Activated CD4-positive, alpha-beta memory T cell treated with anti-CD3 and anti-CD28 coated beads, Interleukin-2, amount 10 ng/mL, durations not matched to agents 7 days and 5 days (primary cell): ENCODE results near the gene THYN1. TPM values are rescaled to one million over a fixed set of nuclear protein-coding genes. Genes with fewer than 3 reads are reported as not detected.
"Not testable (repeated sequence)": the region's sequence is repeated elsewhere in the genome, so short reads cannot be mapped to it uniquely, and the experiment has no call there.

Source experiments
- CTCF ChIA-PET: fragments of 350-600 bp; sonication (Branson Sonifier 250); formaldehyde crosslinking; loops from one replicate; lab custom pipeline; 2021; ENCODE audit warnings: antibody characterized with exemption, inconsistent platforms; lab: Charles Lee
- POLR2A ChIA-PET: fragments of 350-600 bp; sonication (Branson Sonifier 250); formaldehyde crosslinking; loops from one replicate; lab custom pipeline; 2021; ENCODE audit warnings: antibody characterized with exemption; lab: Charles Lee
- DNase-seq: peaks from one replicate; pipeline ENCODE4 v3.0.0-alpha.2; 2020
- H3K27ac Mint-ChIP-seq: one replicate; pipeline ENCODE4 v1.8.0; 2021; ENCODE audit warnings: mild to moderate bottlenecking, mixed read lengths
- H3K27me3 Mint-ChIP-seq: one replicate; pipeline ENCODE4 v1.8.0; 2021; ENCODE audit warnings: mixed read lengths
- H3K36me3 Mint-ChIP-seq: one replicate; pipeline ENCODE4 v1.8.0; 2021; ENCODE audit warnings: low read depth, mixed read lengths
- H3K4me1 Mint-ChIP-seq: one replicate; pipeline ENCODE4 v1.8.0; 2021; ENCODE audit warnings: mixed read lengths
- H3K4me3 Mint-ChIP-seq: one replicate; pipeline ENCODE4 v1.8.0; 2021; ENCODE audit warnings: mild to moderate bottlenecking, mixed read lengths
- H3K9me3 Mint-ChIP-seq: one replicate; pipeline ENCODE4 v1.8.0; 2021; ENCODE audit warnings: mixed read lengths
- total RNA-seq, 2 experiments: library from RNA; stranded (reverse); gene quantifications; one replicate each; pipeline ENCODE4 v1.2.3, GENCODE V29; 2021

The THYN1 gene
- total RNA-seq = 10 to 100 TPM; 61.5 to 67.0 TPM

DNA sequence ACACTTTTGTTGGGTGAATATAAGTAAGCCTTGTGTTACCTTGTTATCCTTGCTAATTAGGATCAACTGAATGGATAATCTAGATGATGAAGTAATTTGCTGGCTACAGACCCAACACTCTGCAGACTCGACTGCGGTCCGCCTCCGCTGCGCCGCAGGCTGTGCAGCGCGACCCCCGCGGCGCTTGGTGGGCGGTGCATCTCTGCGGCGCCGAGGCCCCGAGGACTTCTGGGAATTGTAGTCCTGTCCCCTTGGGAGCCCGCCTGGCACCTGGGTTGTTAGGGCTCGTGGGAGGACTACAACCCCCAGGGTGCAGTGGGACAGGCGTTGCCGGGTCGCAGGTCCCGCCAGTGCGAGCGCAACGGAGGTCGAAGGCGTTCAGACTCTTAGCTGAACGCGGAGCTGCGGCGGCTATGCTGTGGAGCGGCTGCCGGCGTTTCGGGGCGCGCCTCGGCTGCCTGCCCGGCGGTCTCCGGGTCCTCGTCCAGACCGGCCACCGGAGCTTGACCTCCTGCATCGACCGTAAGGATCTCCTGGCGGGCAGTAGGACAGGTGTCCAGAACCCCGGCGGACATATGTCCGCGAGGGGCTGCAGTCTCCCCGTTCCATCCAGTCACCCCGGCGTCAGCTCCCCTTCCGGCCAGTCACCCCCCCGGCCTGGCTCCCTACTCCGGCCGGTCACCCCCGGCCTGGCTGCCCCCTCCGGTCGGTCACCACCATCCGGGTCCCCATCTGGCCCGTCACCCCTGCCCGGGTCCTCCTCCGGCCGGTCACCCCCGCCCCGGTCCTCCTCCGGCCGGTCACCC lies at the start of gene THYN1, which contains the start of gene ACAD8:
TSS of gene THYN1 (minus strand) at position 165 of the 806 bp plus-strand sequence. CDS start 470 bp downstream, outside the sequence.
TSS of gene ACAD8 (plus strand) at position 381 of the 806 bp plus-strand sequence. CDS start at position 414, 33 bp downstream.
- peak within 1 kb of the TSS; percentile 64 for H3K27ac Mint-ChIP-seq
- no peaks in the 10 kb centered on the region for H3K9me3 Mint-ChIP-seq
- peaks cover 44% of the 10 kb centered on the region for H3K4me1 Mint-ChIP-seq
- no peaks in the 10 kb centered on the region for H3K27me3 Mint-ChIP-seq
- peaks cover 23% of the 10 kb centered on the region for H3K36me3 Mint-ChIP-seq
- ChIA-PET POLR2A (interaction anchor here (0.8 to 10.5 kb wide), 8 partner anchors 9 to 42 kb away, joined by 3 to 116 read pairs (median 13); partner anchors contain the start of genes GLB1L3, NCAPD3 and VPS26B), CTCF (interaction anchor here (0.7 to 3.4 kb wide), 8 partner anchors 8 to 46 kb away, joined by 3 to 23 read pairs (median 10); partner anchors contain the start of genes GLB1L3, NCAPD3 and VPS26B)
- peak within 1 kb of the TSS; percentile 88 for H3K4me3 Mint-ChIP-seq
- DNase-seq = peak; percentile 97

- ChIA-PET POLR2A (no interaction called here), CTCF (no interaction called here)
- no peaks in the 10 kb centered on the region for H3K27me3 Mint-ChIP-seq
- peaks cover 10% of the 10 kb centered on the region for H3K36me3 Mint-ChIP-seq
- no peak overlapping the region for H3K27ac Mint-ChIP-seq
- no peaks in the 10 kb centered on the region for H3K9me3 Mint-ChIP-seq
- DNase-seq = no peak
- no peak overlapping the region for H3K4me3 Mint-ChIP-seq
- H3K4me1 Mint-ChIP-seq = peaks cover 3% of the 10 kb centered on the region
Observed at GRCh38 chr11:134294664-134295063, 41.5 kb upstream of the THYN1 start.

DNA sequence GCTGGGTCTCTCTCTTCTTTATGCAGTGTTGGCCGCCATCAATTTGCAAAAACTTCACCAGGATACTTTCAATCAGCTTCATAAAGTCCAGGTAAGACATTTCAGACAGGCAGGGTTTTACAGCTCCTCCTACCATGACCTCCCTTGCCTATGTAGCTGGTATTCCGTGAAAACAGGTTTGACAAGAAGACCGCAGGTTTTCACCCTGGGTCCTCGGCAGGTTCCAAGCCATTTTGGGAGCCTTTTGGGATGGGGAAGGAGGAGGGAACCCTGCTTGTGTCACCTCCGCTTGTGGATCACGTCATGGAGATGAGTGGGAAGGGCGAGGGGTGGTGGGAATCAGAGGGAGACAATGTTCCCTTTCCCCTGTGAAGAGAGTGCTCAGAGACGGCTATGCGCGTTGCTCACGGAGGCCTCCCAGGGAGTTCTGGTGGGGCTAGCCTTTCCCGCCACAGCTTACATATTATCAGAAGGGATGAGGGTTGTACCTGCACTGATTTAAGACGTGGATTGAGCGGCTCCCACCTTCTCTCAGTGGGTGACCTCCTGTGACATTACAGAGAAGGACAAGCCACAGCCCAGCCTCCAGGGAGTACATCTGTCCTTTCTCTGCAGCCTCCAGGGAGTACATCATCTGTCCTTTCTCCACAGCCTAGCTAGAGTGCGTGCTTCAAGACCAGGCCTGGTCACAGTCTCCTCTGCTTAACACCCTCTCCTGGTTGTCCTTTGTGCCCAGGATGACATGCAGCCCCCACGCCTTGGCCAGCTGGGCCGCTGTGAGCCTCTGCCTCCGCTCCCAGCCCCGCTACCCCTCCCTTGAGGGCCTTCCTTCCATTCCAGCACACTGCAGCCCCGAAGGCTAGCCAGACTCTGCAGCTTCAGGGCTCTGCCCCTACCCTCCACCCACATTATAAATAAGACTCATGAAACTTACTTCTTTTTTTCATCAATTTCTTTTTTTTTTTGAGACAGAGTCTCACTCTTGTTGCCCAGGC lies 40.3 kb upstream of the THYN1 start:
- H3K27ac Mint-ChIP-seq = no peak overlapping the region
- POLR2A ChIA-PET = no interaction called here
- H3K27me3 Mint-ChIP-seq = no peaks in the 10 kb centered on the region
- H3K4me1 Mint-ChIP-seq = peaks cover 3% of the 10 kb centered on the region
- no peak overlapping the region for H3K4me3 Mint-ChIP-seq
- no peak for DNase-seq
- CTCF ChIA-PET = interaction anchor here (1.4 kb wide), 1 partner anchor 37 kb away, joined by 3 read pairs; no protein-coding TSS in a partner anchor
- peaks cover 10% of the 10 kb centered on the region for H3K36me3 Mint-ChIP-seq
- no peaks in the 10 kb centered on the region for H3K9me3 Mint-ChIP-seq

- Mint-ChIP-seq H3K27me3 (no peaks in the 10 kb centered on the region), H3K9me3 (no peaks in the 10 kb centered on the region), H3K27ac (no peak overlapping the region), H3K4me1 (peaks cover 3% of the 10 kb centered on the region), H3K36me3 (peaks cover 10% of the 10 kb centered on the region), H3K4me3 (no peak overlapping the region)
- POLR2A ChIA-PET = interaction anchor here (1.2 kb wide), 1 partner anchor 17 kb away, joined by 5 read pairs; the partner anchor contains the start of gene GLB1L3
- DNase-seq = no peak
- CTCF ChIA-PET = interaction anchor here (1.4 kb wide), 1 partner anchor 37 kb away, joined by 3 read pairs; no protein-coding TSS in a partner anchor
Observed at GRCh38 chr11:134292661-134293060, 39.5 kb upstream of the THYN1 start.

DNA sequence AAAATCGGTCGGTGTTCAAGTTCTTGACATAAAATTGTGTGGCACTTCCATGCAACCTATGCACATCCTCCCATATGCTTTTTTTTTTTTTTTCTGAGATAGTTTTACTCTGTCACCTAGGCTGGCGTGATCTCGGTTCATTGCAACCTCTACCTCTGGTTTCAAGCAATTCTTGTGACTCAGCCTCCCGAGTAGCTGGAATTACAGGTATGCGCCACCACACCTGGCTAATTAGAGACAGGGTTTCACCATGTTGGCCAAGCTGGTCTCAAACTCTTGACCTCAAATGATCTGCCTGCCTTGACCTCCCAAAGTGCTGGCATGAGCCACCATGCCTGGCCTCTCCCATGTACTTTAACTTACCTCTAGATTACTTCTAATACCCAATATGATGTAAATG lies 38.0 kb upstream of the THYN1 start:
- Mint-ChIP-seq H3K27ac (no peak overlapping the region), H3K9me3 (no peaks in the 10 kb centered on the region), H3K27me3 (no peaks in the 10 kb centered on the region), H3K36me3 (peaks cover 10% of the 10 kb centered on the region), H3K4me3 (no peak overlapping the region), H3K4me1 (peaks cover 3% of the 10 kb centered on the region)
- DNase-seq = no peak
- CTCF ChIA-PET = no interaction called here
- POLR2A ChIA-PET = interaction anchor here (0.6 kb wide), 1 partner anchor 78 kb away, joined by 4 read pairs; no protein-coding TSS in a partner anchor

- ChIA-PET POLR2A (no interaction called here), CTCF (interaction anchor here (0.6 kb wide), 1 partner anchor 691 kb away, joined by 4 read pairs; no protein-coding TSS in a partner anchor)
- Mint-ChIP-seq H3K4me1 (peaks cover 2% of the 10 kb centered on the region), H3K36me3 (peaks cover 9% of the 10 kb centered on the region), H3K27me3 (no peaks in the 10 kb centered on the region), H3K27ac (no peak overlapping the region), H3K4me3 (no peak overlapping the region), H3K9me3 (no peaks in the 10 kb centered on the region)
- DNase-seq = no peak
Observed at GRCh38 chr11:134290646-134291045, 37.5 kb upstream of the THYN1 start.

DNA sequence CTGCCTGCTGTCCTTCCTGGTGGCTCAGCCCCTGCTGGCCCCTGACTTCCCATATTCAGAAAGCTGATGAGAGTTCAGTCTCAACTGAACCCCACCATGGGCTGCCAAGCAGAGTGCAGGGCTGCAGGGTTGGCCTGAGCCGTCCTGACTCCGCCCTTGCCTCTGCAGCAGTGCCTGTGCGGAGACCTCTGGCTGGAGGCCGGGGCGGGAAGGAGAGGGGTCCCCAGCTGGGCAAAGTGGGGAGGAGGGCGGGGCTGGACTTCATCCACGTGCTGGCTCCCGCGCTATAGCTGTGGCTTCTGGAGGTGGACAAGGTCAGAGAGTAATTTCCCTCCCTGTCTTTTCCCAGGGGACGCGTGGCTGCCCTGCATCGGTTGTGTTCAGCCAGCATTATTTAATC lies 36.6 kb upstream of the THYN1 start:
- H3K36me3 Mint-ChIP-seq = peaks cover 4% of the 10 kb centered on the region
- DNase-seq = no peak
- H3K27ac Mint-ChIP-seq = no peak overlapping the region
- H3K4me1 Mint-ChIP-seq = no peaks in the 10 kb centered on the region
- H3K4me3 Mint-ChIP-seq = no peak overlapping the region
- CTCF ChIA-PET = interaction anchor here (0.6 to 1.0 kb wide), 2 partner anchors 14 to 691 kb away, joined by 4 read pairs; partner anchors contain the start of gene GLB1L3
- no peaks in the 10 kb centered on the region for H3K27me3 Mint-ChIP-seq
- H3K9me3 Mint-ChIP-seq = no peaks in the 10 kb centered on the region
- POLR2A ChIA-PET = no interaction called here

DNA sequence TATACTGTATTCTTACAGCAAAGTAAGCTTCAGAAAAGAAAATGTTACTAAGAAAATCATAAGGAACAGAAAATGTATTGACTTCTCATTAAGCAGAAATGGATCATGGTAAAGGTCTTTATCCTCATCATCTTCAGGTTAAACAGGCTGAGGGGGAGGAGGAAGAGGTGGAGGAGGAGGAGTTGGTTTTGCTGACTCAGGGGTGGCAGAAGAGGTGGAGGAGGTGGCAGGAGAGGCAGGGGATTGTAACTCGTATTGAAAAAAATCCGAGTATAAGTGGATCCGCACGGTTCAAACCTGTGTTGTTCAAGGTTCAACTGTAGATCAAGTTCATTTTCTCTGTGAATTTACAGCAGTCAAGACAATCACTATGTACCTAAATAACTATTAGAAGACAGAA lies 36.0 kb upstream of the THYN1 start:
- H3K9me3 Mint-ChIP-seq = no peaks in the 10 kb centered on the region
- no peaks in the 10 kb centered on the region for H3K36me3 Mint-ChIP-seq
- no peak for DNase-seq
- ChIA-PET CTCF (interaction anchor here (1.0 kb wide), 1 partner anchor 13 kb away, joined by 4 read pairs; the partner anchor contains the start of gene GLB1L3), POLR2A (no interaction called here)
- H3K4me3 Mint-ChIP-seq = no peak overlapping the region
- H3K27ac Mint-ChIP-seq = no peak overlapping the region
- no peaks in the 10 kb centered on the region for H3K4me1 Mint-ChIP-seq
- H3K27me3 Mint-ChIP-seq = no peaks in the 10 kb centered on the region

- no peaks in the 10 kb centered on the region for H3K36me3 Mint-ChIP-seq
- H3K27me3 Mint-ChIP-seq = no peaks in the 10 kb centered on the region
- CTCF ChIA-PET = no interaction called here
- H3K9me3 Mint-ChIP-seq = no peaks in the 10 kb centered on the region
- DNase-seq = no peak
- H3K4me3 Mint-ChIP-seq = no peak overlapping the region
- no peak overlapping the region for H3K27ac Mint-ChIP-seq
- no peaks in the 10 kb centered on the region for H3K4me1 Mint-ChIP-seq
- POLR2A ChIA-PET = no interaction called here
Observed at GRCh38 chr11:134288486-134288885, 35.3 kb upstream of the THYN1 start.

GRCh38 chr11:134287561-134287960 lies 34.4 kb upstream of the THYN1 start:
- Mint-ChIP-seq H3K4me1 (no peaks in the 10 kb centered on the region), H3K27me3 (no peaks in the 10 kb centered on the region), H3K9me3 (no peaks in the 10 kb centered on the region), H3K4me3 (no peak overlapping the region), H3K36me3 (no peaks in the 10 kb centered on the region), H3K27ac (no peak overlapping the region)
- no peak for DNase-seq
- ChIA-PET CTCF (no interaction called here), POLR2A (interaction anchor here (1.0 kb wide), 1 partner anchor 10 kb away, joined by 3 read pairs; no protein-coding TSS in a partner anchor)

DNA sequence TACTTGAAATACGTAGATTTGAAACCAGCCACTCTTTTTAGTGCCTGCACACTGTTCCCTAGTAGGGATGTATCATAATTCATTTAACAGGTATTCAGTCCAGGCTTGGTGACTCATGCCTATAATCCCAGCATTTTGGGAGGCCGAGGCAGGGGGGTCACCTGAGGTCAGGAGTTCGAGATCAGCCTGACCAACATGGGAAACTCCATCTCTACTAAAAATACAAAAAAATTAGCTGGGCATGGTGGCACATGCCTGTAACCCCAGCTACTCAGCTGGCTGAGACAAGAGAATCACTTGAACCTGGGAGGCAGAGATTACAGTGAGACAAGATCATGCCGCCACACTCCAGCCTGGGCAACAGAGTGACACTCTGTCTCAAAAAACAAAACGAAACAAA lies 31.2 kb upstream of the THYN1 start:
- H3K4me1 Mint-ChIP-seq, H3K4me3 Mint-ChIP-seq, H3K36me3 Mint-ChIP-seq, POLR2A ChIA-PET, H3K9me3 Mint-ChIP-seq, H3K27ac Mint-ChIP-seq, DNase-seq, H3K27me3 Mint-ChIP-seq, CTCF ChIA-PET: not testable (repeated sequence)

GRCh38 chr11:134283461-134284230 lies 30.5 kb upstream of the THYN1 start:
- Mint-ChIP-seq H3K27me3 (no peaks in the 10 kb centered on the region), H3K4me3 (no peak overlapping the region), H3K27ac (no peak overlapping the region), H3K36me3 (peaks cover under 1% of the 10 kb centered on the region), H3K9me3 (no peaks in the 10 kb centered on the region), H3K4me1 (peaks cover 9% of the 10 kb centered on the region)
- POLR2A ChIA-PET = no interaction called here
- DNase-seq = no peak
- CTCF ChIA-PET = no interaction called here
